Mucosa of gallbladder (tissue), 1 donor: ENCODE results near the gene SLC4A4. TPM values are rescaled to one million over a fixed set of nuclear protein-coding genes. Genes with fewer than 3 reads are reported as not detected.

Source experiments
- DNase-seq: peaks from one replicate; pipeline ENCODE4 v3.0.0-alpha.2; 2020; ENCODE audit warnings: low spot score
- total RNA-seq: library from RNA; stranded (reverse); gene quantifications from one replicate; pipeline ENCODE4 v1.2.1, GENCODE V29; 2021
- donor health status: DM: no; HTN: no; CAD: no.

SLC4A4 gene
- total RNA-seq, 1 donor from 2014 or later = 225 TPM

GRCh38 chr4:71538528-71538927, 199.7 kb downstream of the SLC4A4 start:
- no peak for DNase-seq

GRCh38 chr4:71540749-71541269, 202.0 kb downstream of the SLC4A4 start:
- DNase-seq = no peak

GRCh38 chr4:71541541-71541940, 202.7 kb downstream of the SLC4A4 start:
- no peak for DNase-seq

GRCh38 chr4:71545168-71545567, 206.3 kb downstream of the SLC4A4 start:
- DNase-seq = no peak

GRCh38 chr4:71549516-71550160, 210.8 kb downstream of the SLC4A4 start:
- no peak for DNase-seq

- no peak for DNase-seq
Observed at GRCh38 chr4:71550220-71551165, 211.7 kb downstream of the SLC4A4 start.

GRCh38 chr4:71553605-71554004, 214.8 kb downstream of the SLC4A4 start:
- DNase-seq = no peak

- no peak for DNase-seq
Observed at GRCh38 chr4:71554025-71554424, 215.2 kb downstream of the SLC4A4 start.

- DNase-seq = no peak
Observed at GRCh38 chr4:71558248-71558647, 219.4 kb downstream of the SLC4A4 start.

- DNase-seq = no peak
Observed at GRCh38 chr4:71559957-71560571, 221.2 kb downstream of the SLC4A4 start.

- no peak for DNase-seq
Observed at GRCh38 chr4:71564775-71565174, 226.0 kb downstream of the SLC4A4 start.

GRCh38 chr4:71566856-71567255, 228.0 kb downstream of the SLC4A4 start:
- no peak for DNase-seq

- DNase-seq = no peak
Observed at GRCh38 chr4:71568131-71568530, 229.3 kb downstream of the SLC4A4 start.

- DNase-seq = no peak
Observed at GRCh38 chr4:71570492-71570891, 231.7 kb downstream of the SLC4A4 start.

- DNase-seq = no peak
Observed at GRCh38 chr4:71571346-71571745, 232.5 kb downstream of the SLC4A4 start.

GRCh38 chr4:71583971-71584370, 245.2 kb downstream of the SLC4A4 start:
- DNase-seq = no peak

GRCh38 chr4:71584585-71584984, 245.8 kb downstream of the SLC4A4 start:
- DNase-seq = no peak

- no peak for DNase-seq
Observed at GRCh38 chr4:71586087-71586763, 247.4 kb downstream of the SLC4A4 start.

- no peak for DNase-seq
Observed at GRCh38 chr4:71587995-71588394, 249.2 kb downstream of the SLC4A4 start.

- DNase-seq = no peak
Observed at GRCh38 chr4:71592793-71593192, 254.0 kb downstream of the SLC4A4 start.

GRCh38 chr4:71593311-71593710, 254.5 kb downstream of the SLC4A4 start:
- no peak for DNase-seq
